HepG2 (cell line): Measurements from ENCODE around the gene SSBP2. TPM values are rescaled to one million over a fixed set of nuclear protein-coding genes. Genes with fewer than 3 reads are reported as not detected.

Experiments used
- AFF4 ChIP-seq: sonication (generic); formaldehyde crosslinking; IDR thresholded peaks from 2 replicates; pipeline ENCODE4 v1.4.0; 2020; ENCODE audit warnings: missing genetic modification reagents
- CHD4 ChIP-seq: fragments of 200-600 bp; sonication (generic); IDR thresholded peaks from 2 replicates; pipeline ENCODE4 v1.7.0; 2017; ENCODE audit warnings: mild to moderate bottlenecking, low read length, borderline replicate concordance
- ELF1 ChIP-seq: sonication (generic); formaldehyde crosslinking; IDR thresholded peaks from 2 replicates; pipeline ENCODE4 v1.4.0; 2020; ENCODE audit warnings: missing genetic modification reagents
- GPN1 ChIP-seq: sonication (generic); formaldehyde crosslinking; IDR thresholded peaks from 2 replicates; pipeline ENCODE4 v1.5.1; 2020; ENCODE audit warnings: missing genetic modification reagents, borderline replicate concordance
- MED1 ChIP-seq: sonication (generic); formaldehyde crosslinking; IDR thresholded peaks from 2 replicates; pipeline ENCODE4 v1.4.0; 2020; ENCODE audit warnings: missing genetic modification reagents
- NONO ChIP-seq, 2 experiments: fragments of 450-650 bp in 1 of 2; sonication (generic) in 1 of 2; formaldehyde crosslinking in 1 of 2; IDR thresholded peaks in 1 of 2; conservative IDR thresholded peaks in 1 of 2; 2 replicates each; pipeline versions ENCODE4 v1.6.1 to v1.8.0; 2017 to 2022; ENCODE audit warnings: mild to moderate bottlenecking in 1 of 2, missing genetic modification reagents in 1 of 2, moderate library complexity in 1 of 2
- RXRB ChIP-seq: IDR thresholded peaks from 2 replicates; pipeline ENCODE4 v1.6.1; 2016; ENCODE audit warnings: borderline replicate concordance, missing genetic modification reagents, missing compliant biosample characterization
- SALL2 ChIP-seq: sonication (generic); formaldehyde crosslinking; IDR thresholded peaks from 2 replicates; pipeline ENCODE4 v1.8.1; 2023; ENCODE audit warnings: mild to moderate bottlenecking, missing genetic modification reagents, inconsistent platforms
- ZBTB37 ChIP-seq: sonication (generic); formaldehyde crosslinking; IDR thresholded peaks from 2 replicates; pipeline ENCODE4 v1.4.0; 2020; ENCODE audit warnings: mild to moderate bottlenecking, missing genetic modification reagents
- ZNF281 ChIP-seq: sonication (generic); formaldehyde crosslinking; IDR thresholded peaks from 2 replicates; pipeline ENCODE4 v1.4.0; 2020; ENCODE audit warnings: missing genetic modification reagents, borderline replicate concordance
- ZNF33A ChIP-seq: sonication (generic); formaldehyde crosslinking; IDR thresholded peaks from 2 replicates; pipeline ENCODE4 v1.5.1; 2020; ENCODE audit warnings: missing genetic modification reagents, mild to moderate bottlenecking, moderate library complexity, borderline replicate concordance
- ZNF484 ChIP-seq: sonication (generic); formaldehyde crosslinking; IDR thresholded peaks from 2 replicates; pipeline ENCODE4 v1.5.1; 2020; ENCODE audit warnings: mild to moderate bottlenecking, low read depth, missing genetic modification reagents, borderline replicate concordance
- polyA plus RNA-seq, 8 experiments: library from polyadenylated mRNA; depleted of rRNA in 3 of 8; stranded (reverse) in 7 of 8; unstranded in 1 of 8; fragments of >200 nt; fragmentation: Illumina TruSeq in 4 of 8; extraction: Trizol in 4 of 8; gene quantifications; 2 replicates each; pipeline versions ENCODE4 v1.2.1 to v1.2.3, GENCODE V29; 2011 to 2016; ENCODE audit warnings: low read depth in 4 of 8, missing spikeins in 1 of 8, mixed read lengths in 1 of 8; ENCODE audit not compliant: insufficient read depth in 1 of 8
- total RNA-seq, 5 experiments: library from RNA; depleted of rRNA; stranded (reverse); fragments of >200 nt; fragmentation: Illumina TruSeq; extraction: Trizol; gene quantifications; 2 replicates each; pipeline ENCODE4 v1.2.3, GENCODE V29; 2016; ENCODE audit warnings: low read depth in 1 of 5
- TF ChIP-seq, protein P1 (sequence below): sonication (generic); formaldehyde crosslinking; IDR thresholded peaks from 2 replicates; pipeline ENCODE4 v1.4.0; 2020; ENCODE audit warnings: missing genetic modification reagents
- TF ChIP-seq, protein P2 (sequence below): IDR thresholded peaks from 2 replicates; pipeline ENCODE4 v1.6.1; 2016; ENCODE audit warnings: missing compliant biosample characterization, missing genetic modification reagents, borderline replicate concordance
- TF ChIP-seq, protein P3 (sequence below): IDR thresholded peaks from 2 replicates; pipeline ENCODE4 v1.6.1; 2016; ENCODE audit warnings: missing genetic modification reagents, missing compliant biosample characterization
- TF ChIP-seq, protein P4 (sequence below): sonication (generic); formaldehyde crosslinking; IDR thresholded peaks from 2 replicates; pipeline ENCODE4 v1.9.0; 2022; ENCODE audit warnings: missing genetic modification reagents, mild to moderate bottlenecking, borderline replicate concordance

Gene SSBP2
- total and polyA plus RNA-seq, 2 of the 13 experiments (the other 11 are each of a cell fraction or from before 2014, with no cell fraction given): 0.16 TPM; not detected in 1

DNA sequence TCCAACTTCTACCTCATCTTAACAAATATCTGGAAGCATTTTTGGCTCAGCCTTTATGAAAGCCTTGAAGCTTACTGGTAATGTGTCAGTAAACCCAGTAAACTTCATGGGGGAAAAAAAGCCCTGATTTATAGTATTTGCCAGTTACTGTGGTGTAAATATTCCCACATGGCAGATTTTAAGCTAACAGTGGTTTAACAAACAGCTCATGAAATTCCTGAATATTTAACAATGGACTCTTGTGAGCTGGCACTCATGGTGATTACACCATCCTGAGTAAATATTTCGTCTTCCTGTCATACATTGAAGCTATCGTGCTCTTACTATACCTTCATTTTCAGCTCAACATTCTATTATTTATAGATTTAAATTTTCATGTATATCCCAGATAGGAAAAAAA, 300.0 kb downstream of the SSBP2 start (continued):
- TF ChIP-seq ZNF281 (CRISPR knock-in tag): no peak
- TF ChIP-seq GPN1 (CRISPR knock-in tag): no peak
- no peak for TF ChIP-seq ZNF484 (CRISPR knock-in tag)
- TF ChIP-seq, protein P1, sequence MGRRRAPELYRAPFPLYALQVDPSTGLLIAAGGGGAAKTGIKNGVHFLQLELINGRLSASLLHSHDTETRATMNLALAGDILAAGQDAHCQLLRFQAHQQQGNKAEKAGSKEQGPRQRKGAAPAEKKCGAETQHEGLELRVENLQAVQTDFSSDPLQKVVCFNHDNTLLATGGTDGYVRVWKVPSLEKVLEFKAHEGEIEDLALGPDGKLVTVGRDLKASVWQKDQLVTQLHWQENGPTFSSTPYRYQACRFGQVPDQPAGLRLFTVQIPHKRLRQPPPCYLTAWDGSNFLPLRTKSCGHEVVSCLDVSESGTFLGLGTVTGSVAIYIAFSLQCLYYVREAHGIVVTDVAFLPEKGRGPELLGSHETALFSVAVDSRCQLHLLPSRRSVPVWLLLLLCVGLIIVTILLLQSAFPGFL (CRISPR knock-in tag): no peak
- 0 out of 2 replicates have a peak, but pooled peaks have one; percentile 38 for TF ChIP-seq RXRB (CRISPR knock-in tag)
- TF ChIP-seq, protein P2, sequence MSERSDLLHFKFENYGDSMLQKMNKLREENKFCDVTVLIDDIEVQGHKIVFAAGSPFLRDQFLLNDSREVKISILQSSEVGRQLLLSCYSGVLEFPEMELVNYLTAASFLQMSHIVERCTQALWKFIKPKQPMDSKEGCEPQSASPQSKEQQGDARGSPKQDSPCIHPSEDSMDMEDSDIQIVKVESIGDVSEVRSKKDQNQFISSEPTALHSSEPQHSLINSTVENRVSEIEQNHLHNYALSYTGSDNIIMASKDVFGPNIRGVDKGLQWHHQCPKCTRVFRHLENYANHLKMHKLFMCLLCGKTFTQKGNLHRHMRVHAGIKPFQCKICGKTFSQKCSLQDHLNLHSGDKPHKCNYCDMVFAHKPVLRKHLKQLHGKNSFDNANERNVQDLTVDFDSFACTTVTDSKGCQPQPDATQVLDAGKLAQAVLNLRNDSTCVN (CRISPR knock-in tag): no peak
- TF ChIP-seq ELF1 (CRISPR knock-in tag): no peak
- no peak for TF ChIP-seq SALL2 (CRISPR knock-in tag)
- TF ChIP-seq, protein P3, sequence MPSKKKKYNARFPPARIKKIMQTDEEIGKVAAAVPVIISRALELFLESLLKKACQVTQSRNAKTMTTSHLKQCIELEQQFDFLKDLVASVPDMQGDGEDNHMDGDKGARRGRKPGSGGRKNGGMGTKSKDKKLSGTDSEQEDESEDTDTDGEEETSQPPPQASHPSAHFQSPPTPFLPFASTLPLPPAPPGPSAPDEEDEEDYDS (CRISPR knock-in tag): no peak
- TF ChIP-seq NONO (IDR thresholded peaks at IDR 0.05): no peak
- TF ChIP-seq NONO (CRISPR knock-in tag; conservative IDR thresholded peaks at IDR 0.05): no peak
- TF ChIP-seq MED1 (CRISPR knock-in tag): peak; percentile 60
- TF ChIP-seq ZBTB37 (CRISPR knock-in tag): no peak
- TF ChIP-seq, protein P4, sequence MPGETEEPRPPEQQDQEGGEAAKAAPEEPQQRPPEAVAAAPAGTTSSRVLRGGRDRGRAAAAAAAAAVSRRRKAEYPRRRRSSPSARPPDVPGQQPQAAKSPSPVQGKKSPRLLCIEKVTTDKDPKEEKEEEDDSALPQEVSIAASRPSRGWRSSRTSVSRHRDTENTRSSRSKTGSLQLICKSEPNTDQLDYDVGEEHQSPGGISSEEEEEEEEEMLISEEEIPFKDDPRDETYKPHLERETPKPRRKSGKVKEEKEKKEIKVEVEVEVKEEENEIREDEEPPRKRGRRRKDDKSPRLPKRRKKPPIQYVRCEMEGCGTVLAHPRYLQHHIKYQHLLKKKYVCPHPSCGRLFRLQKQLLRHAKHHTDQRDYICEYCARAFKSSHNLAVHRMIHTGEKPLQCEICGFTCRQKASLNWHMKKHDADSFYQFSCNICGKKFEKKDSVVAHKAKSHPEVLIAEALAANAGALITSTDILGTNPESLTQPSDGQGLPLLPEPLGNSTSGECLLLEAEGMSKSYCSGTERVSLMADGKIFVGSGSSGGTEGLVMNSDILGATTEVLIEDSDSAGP (CRISPR knock-in tag): no peak
- no peak for TF ChIP-seq ZNF33A (CRISPR knock-in tag)
- TF ChIP-seq CHD4: no peak
- no peak for TF ChIP-seq AFF4 (CRISPR knock-in tag)
